GM10266 (cell line): ENCODE results near the gene CHEK1.

Source experiments
- DNase-seq: peaks from one replicate; pipeline ENCODE4 v3.0.0; 2012; ENCODE audit errors: extremely low spot score
- CTCF ChIP-seq: IDR thresholded peaks from 2 replicates; pipeline ENCODE4 v1.5.1; 2012; ENCODE audit warnings: mild to moderate bottlenecking, low read depth; ENCODE audit not compliant: control insufficient read depth, insufficient read depth; ENCODE audit errors: missing control alignments

The CHEK1 gene

GRCh38 chr11:125588505-125588904 is 36.5 kb upstream of the CHEK1 start:
- no peak for TF ChIP-seq CTCF
- no peak for DNase-seq

GRCh38 chr11:125591649-125592304 is 33.2 kb upstream of the CHEK1 start:
- peak; percentile 32 for DNase-seq
- no peak for TF ChIP-seq CTCF

- no peak for TF ChIP-seq CTCF
- peak; percentile 96 for DNase-seq
These were observed 32.5 kb upstream of the CHEK1 start, which contains the start of gene STT3A for GRCh38 chr11:125592305-125593113. Gene STT3A (plus strand): TSS chr11:125592852. CDS start chr11:125595916, 3,064 bp downstream.

GRCh38 chr11:125593114-125593820 is 31.7 kb upstream of the CHEK1 start:
- DNase-seq = no peak

GRCh38 chr11:125594958-125595357 is 30.0 kb upstream of the CHEK1 start:
- no peak for TF ChIP-seq CTCF
- no peak for DNase-seq

More at GRCh38 chr11:125593114-125593820, 31.7 kb upstream of the CHEK1 start:
- TF ChIP-seq CTCF = no peak

- no peak for DNase-seq
- TF ChIP-seq CTCF = no peak
These were observed 24.3 kb upstream of the CHEK1 start for GRCh38 chr11:125600663-125601062.
